Astrocyte (in vitro differentiated cells and primary cell): ENCODE measurements around the gene SCUBE1.

Source experiments
- EZH2 ChIP-seq: IDR thresholded peaks from 2 replicates; pipeline ENCODE4 v1.6.1; 2012; ENCODE audit warnings: mild to moderate bottlenecking, low read length, inconsistent platforms; ENCODE audit not compliant: insufficient read depth
- TF ChIP-seq, protein P1 (sequence below): IDR thresholded peaks from 2 replicates; pipeline ENCODE4 v1.5.1; 2011; ENCODE audit warnings: low read depth, mild to moderate bottlenecking, inconsistent platforms, low read length, moderate library complexity; ENCODE audit not compliant: insufficient read depth

DNA sequence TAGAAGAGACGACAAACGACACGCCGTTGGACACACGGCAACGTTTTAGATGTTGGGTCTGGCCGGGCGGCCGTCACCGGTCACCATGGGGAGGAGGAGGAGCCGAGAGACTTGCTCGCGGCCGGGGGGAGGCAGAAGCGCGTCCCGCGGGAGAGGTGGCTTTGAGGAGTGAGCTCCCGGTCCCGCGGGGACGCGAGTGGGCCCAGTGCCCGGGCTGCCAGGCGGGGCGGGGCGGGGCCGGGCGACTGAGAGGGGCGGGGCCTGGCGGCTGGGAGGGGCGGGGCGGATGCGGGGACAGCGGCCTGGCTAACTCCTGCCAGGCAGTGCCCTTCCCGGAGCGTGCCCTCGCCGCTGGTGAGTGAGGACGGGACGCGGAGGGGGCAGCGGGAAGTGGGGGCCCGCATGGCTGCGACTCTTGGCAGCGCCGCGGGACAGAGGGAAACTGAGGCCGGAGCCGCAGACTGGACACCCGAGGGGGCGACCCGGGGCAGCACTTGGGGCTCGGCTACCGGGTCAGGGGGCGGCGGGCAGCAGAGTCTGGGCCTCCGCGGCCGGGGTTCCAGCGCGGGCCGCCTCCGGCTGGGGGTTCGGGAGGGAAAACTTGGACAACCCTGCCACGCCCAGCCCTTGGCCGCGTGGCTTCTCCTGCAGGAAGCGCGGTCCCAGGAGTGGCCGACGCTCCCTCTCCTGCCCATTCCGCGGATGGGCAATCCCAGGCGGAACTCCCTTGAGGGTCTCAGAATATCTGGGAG lies 191.7 kb downstream of the SCUBE1 start, which contains the start of gene TSPO:
- TF ChIP-seq, protein P1, sequence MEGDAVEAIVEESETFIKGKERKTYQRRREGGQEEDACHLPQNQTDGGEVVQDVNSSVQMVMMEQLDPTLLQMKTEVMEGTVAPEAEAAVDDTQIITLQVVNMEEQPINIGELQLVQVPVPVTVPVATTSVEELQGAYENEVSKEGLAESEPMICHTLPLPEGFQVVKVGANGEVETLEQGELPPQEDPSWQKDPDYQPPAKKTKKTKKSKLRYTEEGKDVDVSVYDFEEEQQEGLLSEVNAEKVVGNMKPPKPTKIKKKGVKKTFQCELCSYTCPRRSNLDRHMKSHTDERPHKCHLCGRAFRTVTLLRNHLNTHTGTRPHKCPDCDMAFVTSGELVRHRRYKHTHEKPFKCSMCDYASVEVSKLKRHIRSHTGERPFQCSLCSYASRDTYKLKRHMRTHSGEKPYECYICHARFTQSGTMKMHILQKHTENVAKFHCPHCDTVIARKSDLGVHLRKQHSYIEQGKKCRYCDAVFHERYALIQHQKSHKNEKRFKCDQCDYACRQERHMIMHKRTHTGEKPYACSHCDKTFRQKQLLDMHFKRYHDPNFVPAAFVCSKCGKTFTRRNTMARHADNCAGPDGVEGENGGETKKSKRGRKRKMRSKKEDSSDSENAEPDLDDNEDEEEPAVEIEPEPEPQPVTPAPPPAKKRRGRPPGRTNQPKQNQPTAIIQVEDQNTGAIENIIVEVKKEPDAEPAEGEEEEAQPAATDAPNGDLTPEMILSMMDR: no peak
- TF ChIP-seq EZH2: no peak
